AG09309 (cell line): ENCODE results near the gene CDKN1C.
A peak's percentile ranks its signal among the peaks of the same experiment; 100 is the strongest.

Source experiments
- DNase-seq: peaks from one replicate; pipeline ENCODE4 v3.0.0-alpha.2; 2010; ENCODE audit warnings: low read depth
- H3K4me3 ChIP-seq: 2 replicates; pipeline ENCODE4 v1.5.1; 2011; ENCODE audit warnings: mild to moderate bottlenecking, low read depth, low read length, moderate library complexity; ENCODE audit not compliant: control insufficient read depth
- CTCF ChIP-seq: IDR thresholded peaks from 2 replicates; pipeline ENCODE4 v1.5.1; 2011; ENCODE audit warnings: mild to moderate bottlenecking, low read depth, low read length, inconsistent platforms; ENCODE audit not compliant: insufficient read depth, control insufficient read depth; ENCODE audit errors: missing control alignments

CDKN1C gene

GRCh38 chr11:2890466-2891294, 5.1 kb upstream of the CDKN1C start:
- no peak overlapping the region for H3K4me3 ChIP-seq
- no peak for TF ChIP-seq CTCF
- DNase-seq = no peak

- no peak for DNase-seq
- TF ChIP-seq CTCF = no peak
- no peak overlapping the region for H3K4me3 ChIP-seq
Measured at GRCh38 chr11:2889362-2890273, 4.0 kb upstream of the CDKN1C start.

- H3K4me3 ChIP-seq = no peak overlapping the region
- DNase-seq = peak; percentile 40
- peak; percentile 100 for TF ChIP-seq CTCF
Measured at GRCh38 chr11:2888266-2888968, 2.8 kb upstream of the CDKN1C start.

GRCh38 chr11:2887515-2888195, 2.1 kb upstream of the CDKN1C start:
- H3K4me3 ChIP-seq = no peak overlapping the region
- TF ChIP-seq CTCF = no peak
- DNase-seq = no peak

- TF ChIP-seq CTCF = no peak
- DNase-seq = no peak
- no peak overlapping the region for H3K4me3 ChIP-seq
Measured at GRCh38 chr11:2886936-2887335, 1.4 kb upstream of the CDKN1C start.

- TF ChIP-seq CTCF = peak; percentile 25
- H3K4me3 ChIP-seq = no peak overlapping the region
- no peak for DNase-seq
Measured at GRCh38 chr11:2886191-2886894, 768 bp upstream of the CDKN1C start.
